ENCODE measurements around the gene TNIP2. TPM values are rescaled to one million over a fixed set of nuclear protein-coding genes. Genes with fewer than 3 reads are reported as not detected.

TNIP2 gene
- total RNA-seq, 4 donors from 2014 or later = 91.8 to 203 (median 129) TPM

- intact Hi-C loops (cut with DNase I; ENCODE audit: low total_unique reads) = no loop called here
- in situ Hi-C loops (cut with MboI; ENCODE audit: low pct_ligation_motif_present in 1 of 4, low pct_unique_long_range_greater_than_20kb in 1 of 4, low sequenced_read_pairs in 3 of 4) = no loop called here
- Histone ChIP-seq H3K4me1 (peaks cover 0 to 14% (median 0%) of the 10 kb centered on the region in 4 donors), H3K4me3 (no peak overlapping the region), H3K27me3 (no peaks in the 10 kb centered on the region), H3K27ac (no peak overlapping the region), H3K36me3 (peaks cover 0 to 37% (median 16%) of the 10 kb centered on the region in 4 donors), H3K9me3 (no peaks in the 10 kb centered on the region)
- TF ChIP-seq POLR2AphosphoS5 (IDR thresholded peaks at IDR 0.05) (no peak), CTCF (IDR thresholded peaks at IDR 0.05) (no peak), POLR2A (IDR thresholded peaks at IDR 0.05) (no peak), EP300 (IDR thresholded peaks at IDR 0.05; ENCODE audit: low read depth) (no peak)
- 86% methylated on average over 4 of the region's 4 CpGs; no CpG with 5 or more reads in 1 of the 2 donors for WGBS, 2 donors (ENCODE audit: low coverage in 1 of 2)
- no peak for DNase-seq
These were observed 41.2 kb downstream of the TNIP2 start for GRCh38 chr4:2714918-2715317.

- Histone ChIP-seq H3K4me3 (no peak overlapping the region), H3K27ac (no peak overlapping the region), H3K9me3 (no peaks in the 10 kb centered on the region), H3K27me3 (no peaks in the 10 kb centered on the region), H3K4me1 (peaks cover 0 to 14% (median 0%) of the 10 kb centered on the region in 4 donors), H3K36me3 (peaks cover 0 to 35% (median 14%) of the 10 kb centered on the region in 4 donors)
- in situ Hi-C loops (cut with MboI; ENCODE audit: low pct_ligation_motif_present in 1 of 4, low pct_unique_long_range_greater_than_20kb in 1 of 4, low sequenced_read_pairs in 3 of 4) = no loop called here
- no peak for DNase-seq
- WGBS, 2 donors (ENCODE audit: low coverage in 1 of 2) = 66 to 71% methylated on average over 6 to 10 of the region's 10 CpGs
- TF ChIP-seq CTCF (IDR thresholded peaks at IDR 0.05) (no peak), EP300 (IDR thresholded peaks at IDR 0.05; ENCODE audit: low read depth) (no peak), POLR2AphosphoS5 (IDR thresholded peaks at IDR 0.05) (no peak), POLR2A (IDR thresholded peaks at IDR 0.05) (no peak)
- intact Hi-C loops (cut with DNase I; ENCODE audit: low total_unique reads) = no loop called here
These were observed 41.9 kb downstream of the TNIP2 start for GRCh38 chr4:2714061-2714770.

GRCh38 chr4:2713337-2713736, 42.8 kb downstream of the TNIP2 start:
- in situ Hi-C loops (cut with MboI; ENCODE audit: low pct_ligation_motif_present in 1 of 4, low pct_unique_long_range_greater_than_20kb in 1 of 4, low sequenced_read_pairs in 3 of 4) = no loop called here
- H3K4me3 ChIP-seq = no peak overlapping the region
- H3K4me1 ChIP-seq = peaks cover 0 to 14% (median 0%) of the 10 kb centered on the region in 4 donors
- no peaks in the 10 kb centered on the region for H3K27me3 ChIP-seq
- H3K27ac ChIP-seq = no peak overlapping the region
- intact Hi-C loops (cut with DNase I; ENCODE audit: low total_unique reads) = no loop called here
- no peak for DNase-seq
- TF ChIP-seq CTCF (IDR thresholded peaks at IDR 0.05) = no peak
- no peak for TF ChIP-seq POLR2AphosphoS5 (IDR thresholded peaks at IDR 0.05)
- TF ChIP-seq POLR2A (IDR thresholded peaks at IDR 0.05) = no peak
- TF ChIP-seq EP300 (IDR thresholded peaks at IDR 0.05; ENCODE audit: low read depth) = no peak
- 92 to 94% methylated on average over 4 to 5 of the region's 5 CpGs for WGBS, 2 donors (ENCODE audit: low coverage in 1 of 2)
- peaks cover 0 to 27% (median 11%) of the 10 kb centered on the region in 4 donors for H3K36me3 ChIP-seq
- H3K9me3 ChIP-seq = no peaks in the 10 kb centered on the region

- in situ Hi-C loops (cut with MboI; ENCODE audit: low pct_ligation_motif_present in 1 of 4, low pct_unique_long_range_greater_than_20kb in 1 of 4, low sequenced_read_pairs in 3 of 4) = no loop called here
- intact Hi-C loops (cut with DNase I; ENCODE audit: low total_unique reads) = no loop called here
- Histone ChIP-seq H3K4me1 (peaks cover 0 to 14% (median 0%) of the 10 kb centered on the region in 4 donors), H3K4me3 (no peak overlapping the region), H3K27me3 (no peaks in the 10 kb centered on the region), H3K36me3 (peaks cover 0 to 20% (median 8%) of the 10 kb centered on the region in 4 donors), H3K9me3 (no peaks in the 10 kb centered on the region), H3K27ac (no peak overlapping the region)
- WGBS, 2 donors (ENCODE audit: low coverage in 1 of 2) = 79 to 88% methylated on average over 6 to 9 of the region's 9 CpGs
- no peak for DNase-seq
- no peak for TF ChIP-seq POLR2AphosphoS5 (IDR thresholded peaks at IDR 0.05)
These were observed 43.8 kb downstream of the TNIP2 start for GRCh38 chr4:2712261-2712842.

All from transverse colon (tissue), 4 donors.